GM12873 (cell line): Measurements from ENCODE around the gene ADGRL4.

Experiments
- CTCF ChIP-seq: IDR thresholded peaks from 2 replicates; pipeline ENCODE4 v1.5.1; 2012; ENCODE audit warnings: low read depth, mild to moderate bottlenecking, moderate library complexity, low read length, control low read depth; ENCODE audit not compliant: insufficient read depth; ENCODE audit errors: missing control alignments

The ADGRL4 gene

GRCh38 chr1:78919150-78919549, 87.4 kb downstream of the ADGRL4 start:
- no peak for TF ChIP-seq CTCF

- no peak for TF ChIP-seq CTCF
Measured at GRCh38 chr1:78918157-78918556, 88.4 kb downstream of the ADGRL4 start.

GRCh38 chr1:78916986-78917385, 89.5 kb downstream of the ADGRL4 start:
- no peak for TF ChIP-seq CTCF

GRCh38 chr1:78913950-78914349, 92.6 kb downstream of the ADGRL4 start:
- TF ChIP-seq CTCF = no peak

- no peak for TF ChIP-seq CTCF
Measured at GRCh38 chr1:78911956-78912880, 94.3 kb downstream of the ADGRL4 start.

- TF ChIP-seq CTCF = no peak
Measured at GRCh38 chr1:78902641-78903040, 103.9 kb downstream of the ADGRL4 start.

- TF ChIP-seq CTCF = no peak
Measured at GRCh38 chr1:78894811-78895210, 111.7 kb downstream of the ADGRL4 start.
